VCaP (cell line): ENCODE results near the gene GPR160.

Source experiments
- H3K27ac ChIP-seq: fragments of 450-650 bp; 2 replicates; pipeline ENCODE4 v1.5.1; 2017
- TF ChIP-seq, protein P1 (sequence below): fragments of 450-650 bp; conservative IDR thresholded peaks from 2 replicates; pipeline ENCODE4 v1.5.1; 2017; ENCODE audit warnings: mild to moderate bottlenecking, moderate library complexity

The GPR160 gene

DNA sequence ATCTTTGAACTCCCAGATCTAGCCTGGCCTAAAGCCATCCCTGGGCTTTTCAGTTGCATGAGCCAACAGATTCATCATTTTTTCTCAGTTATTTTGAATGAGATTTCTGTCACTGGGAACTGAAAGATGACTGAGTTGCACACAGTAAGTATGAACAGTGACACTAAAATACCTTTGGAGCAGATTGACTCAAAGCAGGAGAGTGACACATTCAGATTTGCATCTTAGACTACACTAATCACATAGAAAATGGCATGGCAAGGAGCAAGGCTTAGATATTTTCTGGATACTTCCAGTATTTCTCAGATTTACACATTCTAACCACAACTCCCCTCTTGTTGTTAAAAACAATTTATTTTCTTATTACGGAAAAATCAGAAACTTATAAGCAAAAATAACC is 38.4 kb upstream of the GPR160 start:
- TF ChIP-seq, protein P1, sequence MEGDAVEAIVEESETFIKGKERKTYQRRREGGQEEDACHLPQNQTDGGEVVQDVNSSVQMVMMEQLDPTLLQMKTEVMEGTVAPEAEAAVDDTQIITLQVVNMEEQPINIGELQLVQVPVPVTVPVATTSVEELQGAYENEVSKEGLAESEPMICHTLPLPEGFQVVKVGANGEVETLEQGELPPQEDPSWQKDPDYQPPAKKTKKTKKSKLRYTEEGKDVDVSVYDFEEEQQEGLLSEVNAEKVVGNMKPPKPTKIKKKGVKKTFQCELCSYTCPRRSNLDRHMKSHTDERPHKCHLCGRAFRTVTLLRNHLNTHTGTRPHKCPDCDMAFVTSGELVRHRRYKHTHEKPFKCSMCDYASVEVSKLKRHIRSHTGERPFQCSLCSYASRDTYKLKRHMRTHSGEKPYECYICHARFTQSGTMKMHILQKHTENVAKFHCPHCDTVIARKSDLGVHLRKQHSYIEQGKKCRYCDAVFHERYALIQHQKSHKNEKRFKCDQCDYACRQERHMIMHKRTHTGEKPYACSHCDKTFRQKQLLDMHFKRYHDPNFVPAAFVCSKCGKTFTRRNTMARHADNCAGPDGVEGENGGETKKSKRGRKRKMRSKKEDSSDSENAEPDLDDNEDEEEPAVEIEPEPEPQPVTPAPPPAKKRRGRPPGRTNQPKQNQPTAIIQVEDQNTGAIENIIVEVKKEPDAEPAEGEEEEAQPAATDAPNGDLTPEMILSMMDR, result no peak

GRCh38 chr3:170000051-170000450 is 37.7 kb upstream of the GPR160 start:
- TF ChIP-seq, protein P1, result no peak
- no peak overlapping the region for H3K27ac ChIP-seq

More for the DNA sequence above, 38.4 kb upstream of the GPR160 start:
- no peak overlapping the region for H3K27ac ChIP-seq

DNA sequence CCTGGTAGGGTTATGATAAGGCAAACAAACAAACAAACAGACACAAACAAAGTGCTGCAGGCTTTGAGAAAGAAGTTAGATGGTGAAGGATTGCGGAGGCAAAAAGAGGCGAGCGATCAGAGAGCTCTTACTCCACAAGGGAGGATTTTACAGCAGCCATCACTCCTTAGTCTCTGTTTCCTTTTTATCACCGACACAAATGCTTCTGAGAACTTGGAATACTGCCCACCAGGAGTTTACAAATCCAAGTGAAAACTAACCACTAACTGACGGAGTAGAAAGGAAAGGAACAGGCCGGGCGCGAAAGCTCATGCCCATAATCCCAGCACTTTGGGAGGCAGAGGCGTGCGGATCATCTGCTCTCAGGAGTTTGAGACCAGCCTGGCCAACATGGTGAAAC is 35.6 kb upstream of the GPR160 start:
- H3K27ac ChIP-seq, result peak overlapping the region; percentile 43
- TF ChIP-seq, protein P1, result no peak

GRCh38 chr3:170002879-170003278 is 34.9 kb upstream of the GPR160 start:
- TF ChIP-seq, protein P1, result no peak
- H3K27ac ChIP-seq, result peak overlapping the region; percentile 43

- TF ChIP-seq, protein P1, result no peak
- peak overlapping the region; percentile 43 for H3K27ac ChIP-seq
These were observed 33.9 kb upstream of the GPR160 start for GRCh38 chr3:170003881-170004356.

DNA sequence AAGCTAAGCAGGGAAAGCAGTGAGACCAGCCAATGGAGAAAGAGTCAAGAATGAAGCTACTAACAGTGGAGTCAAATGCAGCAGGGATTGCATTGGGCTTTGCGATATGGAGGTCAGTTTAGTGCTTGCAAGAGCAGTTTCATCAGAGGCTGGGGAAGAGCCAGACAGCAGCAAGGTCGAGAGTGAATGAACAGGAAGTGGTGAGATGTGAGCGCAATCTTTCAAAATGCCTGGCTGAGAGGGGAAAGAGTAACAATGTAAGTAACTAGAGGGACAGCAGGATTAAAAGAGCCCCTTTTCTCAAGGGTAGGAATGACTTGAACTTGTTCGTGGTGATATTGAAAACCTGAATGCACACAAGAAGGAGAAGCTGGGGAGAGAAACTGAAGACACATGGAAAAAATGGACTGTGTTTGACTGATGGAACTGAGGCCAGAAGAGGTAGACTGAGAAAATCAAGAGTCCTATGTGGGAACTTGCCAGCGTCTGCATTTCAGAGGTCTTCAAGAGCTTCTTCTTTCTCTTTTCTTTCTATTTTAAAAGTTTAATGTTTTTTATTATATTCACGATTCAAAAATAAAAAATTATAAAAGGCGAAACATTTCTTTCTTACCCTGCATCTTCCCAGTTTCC is 30.6 kb upstream of the GPR160 start:
- H3K27ac ChIP-seq, result no peak overlapping the region
- TF ChIP-seq, protein P1, result no peak

- H3K27ac ChIP-seq, result no peak overlapping the region
- TF ChIP-seq, protein P1, result no peak
These were observed 27.3 kb upstream of the GPR160 start for GRCh38 chr3:170010498-170010897.
